Suprapubic skin (tissue), 3 donors: ENCODE results near the gene RALA.

Source experiments
- CTCF ChIP-seq, 2 donors: fragments of 200-600 bp in 1 of 2; fragments of 450-650 bp in 1 of 2; sonication (generic) in 1 of 2; IDR thresholded peaks; one replicate each; pipeline ENCODE4 v1.5.1; 2016 to 2019; ENCODE audit warnings: antibody characterized with exemption in 2 of 2, mild to moderate bottlenecking in 1 of 2, moderate library complexity in 1 of 2
- EP300 ChIP-seq: sonication (generic); formaldehyde crosslinking; IDR thresholded peaks from one replicate; pipeline ENCODE4 v1.6.1; 2017; ENCODE audit warnings: antibody characterized with exemption
- POLR2A ChIP-seq, 2 donors: fragments of 450-650 bp; IDR thresholded peaks; one replicate each; pipeline ENCODE4 v1.6.1; 2017; ENCODE audit warnings: antibody characterized with exemption in 2 of 2, mild to moderate bottlenecking in 2 of 2, moderate library complexity in 2 of 2

- TF ChIP-seq CTCF (IDR thresholded peaks at IDR 0.05) = no peak
- TF ChIP-seq EP300 = no peak
- no peak for TF ChIP-seq POLR2A (IDR thresholded peaks at IDR 0.05)
Observed at GRCh38 chr7:39720586-39720985, 97.2 kb downstream of the RALA start.
